Small intestine (tissue), 4 donors: ENCODE data around the gene ERRFI1. TPM values are rescaled to one million over a fixed set of nuclear protein-coding genes. Genes with fewer than 3 reads are reported as not detected.

Source experiments
- polyA plus RNA-seq, 4 donors: library from polyadenylated mRNA; stranded (reverse) in 3 of 4; unstranded in 1 of 4; fragments of 200-250 nt in 3 of 4; fragments of 120-200 nt in 1 of 4; gene quantifications; one replicate each; pipeline versions ENCODE4 v1.2.1 to v1.2.3, GENCODE V29; 2013
- donor health status: healthy with polysubstance abuse.
- donor health status: Bipolar disorder and iron deficiency.
- donor health status: healthy.

The ERRFI1 gene
- polyA plus RNA-seq, 4 donors: 22.8 to 39.1 (median 34.1) TPM

Other genes starting within 250 kb of the ERRFI1 start
- gene PER3, start 242.0 kb downstream of the ERRFI1 start, polyA plus RNA-seq: 1 to 10 TPM; 2.5 to 4.9 (median 3.5) TPM
- gene UTS2, start 173.2 kb downstream of the ERRFI1 start, polyA plus RNA-seq: 1 to 10 TPM in 1 of 4 donors, under 1 TPM in 2, not detected in 1; 0.33 to 1.9 (median 0.68) TPM
- gene TNFRSF9, start 85.5 kb downstream of the ERRFI1 start, polyA plus RNA-seq: under 1 TPM in 2 of 4 donors, not detected in 2; 0.13 to 0.38 TPM
- 100 to 1,000 TPM; 199 to 297 (median 222) TPM for gene PARK7, start 64.6 kb downstream of the ERRFI1 start, polyA plus RNA-seq